Endothelial cell (in vitro differentiated cells): ENCODE results near the gene REELD1. TPM values are rescaled to one million over a fixed set of nuclear protein-coding genes. Genes with fewer than 3 reads are reported as not detected.

ENCODE experiments used
- DNase-seq: peaks from one replicate; pipeline ENCODE4 v3.0.0; 2021; ENCODE audit warnings: low spot score
- H3K27ac Mint-ChIP-seq: one replicate; pipeline ENCODE4 v1.8.0; 2021; ENCODE audit warnings: mixed read lengths, inconsistent platforms; ENCODE audit not compliant: unreplicated experiment
- H3K27me3 Mint-ChIP-seq: one replicate; pipeline ENCODE4 v1.8.0; 2021; ENCODE audit warnings: mild to moderate bottlenecking, moderate library complexity, mixed read lengths, inconsistent platforms; ENCODE audit not compliant: unreplicated experiment
- H3K36me3 Mint-ChIP-seq: one replicate; pipeline ENCODE4 v1.8.0; 2021; ENCODE audit warnings: mild to moderate bottlenecking, low read depth, mixed read lengths, inconsistent platforms; ENCODE audit not compliant: unreplicated experiment
- H3K4me1 Mint-ChIP-seq: one replicate; pipeline ENCODE4 v1.8.0; 2021; ENCODE audit warnings: mild to moderate bottlenecking, mixed read lengths, inconsistent platforms; ENCODE audit not compliant: unreplicated experiment
- H3K4me3 Mint-ChIP-seq: one replicate; pipeline ENCODE4 v1.8.0; 2021; ENCODE audit warnings: mild to moderate bottlenecking, mixed read lengths, inconsistent platforms; ENCODE audit not compliant: unreplicated experiment
- H3K9me3 Mint-ChIP-seq: one replicate; pipeline ENCODE4 v1.8.0; 2021; ENCODE audit warnings: mixed read lengths, inconsistent platforms; ENCODE audit not compliant: unreplicated experiment
- total RNA-seq: library from RNA; stranded (reverse); fragmentation: NEBNext Ultra II Directional; extraction: Animal tissue kit (Norgen Biotek cat#: 25700); gene quantifications from one replicate; pipeline ENCODE4 v1.2.1, GENCODE V29; 2021; ENCODE audit not compliant: unreplicated experiment
- TF ChIP-seq, protein P1 (sequence below): fragments of 200-600 bp; sonication (generic); IDR thresholded peaks from one replicate; pipeline ENCODE4 v1.5.0; 2021; ENCODE audit warnings: antibody characterized with exemption; ENCODE audit not compliant: unreplicated experiment

REELD1 gene
- total RNA-seq, 1 donor from 2014 or later, result 0.26 TPM

DNA sequence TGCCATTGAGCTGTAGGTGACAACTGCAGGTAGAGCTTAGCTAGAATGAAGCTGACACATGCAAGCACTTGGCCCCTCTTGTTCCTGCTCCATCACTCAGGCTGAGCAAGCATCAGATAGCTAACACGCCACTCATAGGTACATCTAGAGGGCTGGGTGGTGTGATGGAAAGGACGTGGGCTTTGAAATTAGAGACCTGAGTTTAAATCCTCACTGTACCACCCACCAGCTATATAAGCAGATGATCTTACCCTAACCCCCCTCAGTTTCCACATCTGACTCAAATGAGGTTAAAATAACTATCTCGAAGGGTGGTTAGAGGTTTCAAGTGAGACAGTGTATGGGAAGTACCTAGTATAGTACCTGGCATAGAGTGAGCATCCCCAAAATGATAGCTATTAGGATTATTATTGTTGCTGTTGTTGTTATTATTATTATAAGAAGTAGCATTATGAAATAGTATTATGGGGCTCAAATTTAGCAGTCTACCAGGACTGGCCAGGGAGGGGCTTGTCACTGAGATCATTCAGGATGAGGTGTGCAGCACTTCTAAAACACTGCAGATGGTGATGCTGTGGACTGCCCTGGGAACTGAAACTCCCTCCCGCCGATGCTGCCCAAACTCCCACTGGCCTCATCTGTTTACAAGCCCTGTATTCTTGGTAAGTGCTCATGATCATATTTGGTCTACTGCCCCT lies 59.0 kb downstream of the REELD1 start:
- TF ChIP-seq, protein P1, sequence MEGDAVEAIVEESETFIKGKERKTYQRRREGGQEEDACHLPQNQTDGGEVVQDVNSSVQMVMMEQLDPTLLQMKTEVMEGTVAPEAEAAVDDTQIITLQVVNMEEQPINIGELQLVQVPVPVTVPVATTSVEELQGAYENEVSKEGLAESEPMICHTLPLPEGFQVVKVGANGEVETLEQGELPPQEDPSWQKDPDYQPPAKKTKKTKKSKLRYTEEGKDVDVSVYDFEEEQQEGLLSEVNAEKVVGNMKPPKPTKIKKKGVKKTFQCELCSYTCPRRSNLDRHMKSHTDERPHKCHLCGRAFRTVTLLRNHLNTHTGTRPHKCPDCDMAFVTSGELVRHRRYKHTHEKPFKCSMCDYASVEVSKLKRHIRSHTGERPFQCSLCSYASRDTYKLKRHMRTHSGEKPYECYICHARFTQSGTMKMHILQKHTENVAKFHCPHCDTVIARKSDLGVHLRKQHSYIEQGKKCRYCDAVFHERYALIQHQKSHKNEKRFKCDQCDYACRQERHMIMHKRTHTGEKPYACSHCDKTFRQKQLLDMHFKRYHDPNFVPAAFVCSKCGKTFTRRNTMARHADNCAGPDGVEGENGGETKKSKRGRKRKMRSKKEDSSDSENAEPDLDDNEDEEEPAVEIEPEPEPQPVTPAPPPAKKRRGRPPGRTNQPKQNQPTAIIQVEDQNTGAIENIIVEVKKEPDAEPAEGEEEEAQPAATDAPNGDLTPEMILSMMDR, result no peak
- Mint-ChIP-seq H3K9me3 (no peaks in the 10 kb centered on the region), H3K4me1 (peaks cover 10% of the 10 kb centered on the region), H3K36me3 (peaks cover 4% of the 10 kb centered on the region), H3K27me3 (peaks cover 6% of the 10 kb centered on the region), H3K4me3 (no peak overlapping the region), H3K27ac (no peak overlapping the region)
- no peak for DNase-seq

DNA sequence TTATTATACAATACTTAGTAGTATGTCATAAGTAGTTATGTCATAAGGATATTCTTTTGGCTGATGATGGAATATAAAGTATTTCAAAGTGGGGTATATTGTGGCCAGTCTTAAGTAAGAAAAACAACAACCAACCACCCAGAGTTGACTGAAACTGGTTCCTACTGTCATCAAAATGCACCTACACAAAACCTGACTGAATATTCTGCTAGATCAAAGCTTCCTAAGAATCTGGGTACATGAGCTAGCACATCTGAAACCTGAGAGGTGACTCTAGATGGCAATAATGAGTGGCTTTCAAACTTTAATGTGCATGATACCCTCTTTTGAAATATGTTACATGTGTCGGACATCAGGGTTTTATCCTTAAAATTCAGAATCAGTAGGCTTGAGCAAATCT lies 60.4 kb downstream of the REELD1 start:
- no peak overlapping the region for H3K4me3 Mint-ChIP-seq
- no peak for DNase-seq
- H3K4me1 Mint-ChIP-seq, result peaks cover 11% of the 10 kb centered on the region
- peaks cover 6% of the 10 kb centered on the region for H3K27me3 Mint-ChIP-seq
- no peaks in the 10 kb centered on the region for H3K9me3 Mint-ChIP-seq
- H3K27ac Mint-ChIP-seq, result no peak overlapping the region
- TF ChIP-seq, protein P1, result no peak
- peaks cover 4% of the 10 kb centered on the region for H3K36me3 Mint-ChIP-seq

DNA sequence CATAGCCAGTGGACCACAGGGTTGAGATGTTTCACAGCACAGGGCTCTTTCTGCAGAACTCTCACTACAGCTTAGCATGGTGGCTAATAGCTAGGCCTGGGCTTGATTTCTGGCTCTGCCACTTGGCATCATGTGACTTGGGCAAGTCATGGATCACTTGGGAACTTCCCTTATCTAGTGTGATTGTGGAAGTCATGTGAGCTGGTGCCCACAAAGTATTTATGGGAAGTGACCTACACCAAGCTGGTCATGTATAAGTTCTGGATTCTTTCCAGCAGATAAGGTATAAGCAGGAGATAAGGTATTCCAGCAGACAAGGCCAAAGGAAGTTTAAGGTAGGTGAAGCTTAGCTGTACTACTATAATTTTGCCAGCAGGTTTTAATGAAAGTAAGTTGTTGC lies 61.0 kb downstream of the REELD1 start:
- Mint-ChIP-seq H3K4me3 (no peak overlapping the region), H3K9me3 (no peaks in the 10 kb centered on the region), H3K4me1 (peaks cover 8% of the 10 kb centered on the region), H3K27me3 (peaks cover 6% of the 10 kb centered on the region), H3K27ac (no peak overlapping the region), H3K36me3 (peaks cover 4% of the 10 kb centered on the region)
- TF ChIP-seq, protein P1, result no peak
- no peak for DNase-seq

DNA sequence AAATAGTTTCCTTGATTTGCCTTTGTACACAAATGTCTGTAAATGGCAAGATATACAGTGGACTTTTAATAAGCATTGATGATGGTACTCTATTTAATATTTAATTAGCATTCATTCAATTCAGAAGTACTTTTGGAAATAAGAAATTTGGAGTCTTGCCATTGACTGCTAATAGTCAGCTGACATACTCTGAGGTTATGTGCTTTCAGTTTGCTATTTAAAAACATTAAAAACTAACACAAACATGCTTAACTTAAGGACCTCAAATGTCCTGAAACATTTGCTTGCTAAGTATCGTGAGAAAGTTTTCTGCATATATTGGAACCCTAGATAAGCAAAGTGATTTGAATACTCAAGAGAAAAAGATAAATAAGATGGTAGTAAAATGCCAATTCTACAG lies 64.6 kb downstream of the REELD1 start:
- H3K4me3 Mint-ChIP-seq, result no peak overlapping the region
- H3K36me3 Mint-ChIP-seq, result no peaks in the 10 kb centered on the region
- no peak overlapping the region for H3K27ac Mint-ChIP-seq
- TF ChIP-seq, protein P1, result no peak
- H3K4me1 Mint-ChIP-seq, result peaks cover 13% of the 10 kb centered on the region
- H3K27me3 Mint-ChIP-seq, result no peaks in the 10 kb centered on the region
- DNase-seq, result no peak
- H3K9me3 Mint-ChIP-seq, result no peaks in the 10 kb centered on the region

Other genes starting within 250 kb of the REELD1 start
- gene LSM6, start 38.8 kb upstream of the REELD1 start, total RNA-seq, result 40.3 TPM